Suprapubic skin (tissue), 3 donors: ENCODE measurements around the gene UBL3.

Source experiments
- CTCF ChIP-seq, 2 donors: fragments of 200-600 bp in 1 of 2; fragments of 450-650 bp in 1 of 2; sonication (generic) in 1 of 2; IDR thresholded peaks; one replicate each; pipeline ENCODE4 v1.5.1; 2016 to 2019; ENCODE audit warnings: antibody characterized with exemption in 2 of 2, mild to moderate bottlenecking in 1 of 2, moderate library complexity in 1 of 2
- EP300 ChIP-seq: sonication (generic); formaldehyde crosslinking; IDR thresholded peaks from one replicate; pipeline ENCODE4 v1.6.1; 2017; ENCODE audit warnings: antibody characterized with exemption
- POLR2A ChIP-seq, 2 donors: fragments of 450-650 bp; IDR thresholded peaks; one replicate each; pipeline ENCODE4 v1.6.1; 2017; ENCODE audit warnings: antibody characterized with exemption in 2 of 2, mild to moderate bottlenecking in 2 of 2, moderate library complexity in 2 of 2

GRCh38 chr13:29889111-29889510 lies 38.7 kb upstream of the UBL3 start:
- no peak for TF ChIP-seq CTCF (IDR thresholded peaks at IDR 0.05)
- TF ChIP-seq POLR2A (IDR thresholded peaks at IDR 0.05): no peak
- no peak for TF ChIP-seq EP300
